Activated gamma-delta T cell treated with Interleukin-2 at 50 U/mL for 16 hours (primary cell): Measurements from ENCODE around the gene GAGE12J.
A peak's percentile ranks its signal among the peaks of the same experiment; 100 is the strongest.
"Not testable (repeated sequence)": the region's sequence is repeated elsewhere in the genome, so short reads cannot be mapped to it uniquely, and the experiment has no call there.

ENCODE experiments used
- DNase-seq: peaks from one replicate; pipeline ENCODE4 v3.0.0-alpha.2; 2020

GAGE12J gene

DNA sequence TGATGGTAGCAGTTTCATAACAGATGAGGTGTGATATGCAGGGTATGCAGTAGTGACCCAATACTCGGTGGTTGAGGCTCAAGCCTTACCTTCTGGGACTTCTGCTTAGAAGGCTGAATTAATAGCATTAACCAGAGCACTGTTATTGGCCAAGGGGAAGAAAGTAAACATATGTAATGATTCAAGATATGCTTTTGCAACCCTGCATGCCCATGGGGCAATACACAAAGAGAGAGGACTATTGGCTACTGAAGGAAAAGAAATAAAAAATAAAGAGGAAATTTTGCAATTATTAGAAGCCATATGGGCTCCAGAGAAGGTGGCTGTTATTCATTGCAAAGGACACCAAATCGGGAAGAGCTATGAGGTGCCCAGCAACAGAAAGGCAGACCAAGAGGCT, 9.7 kb upstream of the GAGE12J start:
- DNase-seq, result no peak

DNA sequence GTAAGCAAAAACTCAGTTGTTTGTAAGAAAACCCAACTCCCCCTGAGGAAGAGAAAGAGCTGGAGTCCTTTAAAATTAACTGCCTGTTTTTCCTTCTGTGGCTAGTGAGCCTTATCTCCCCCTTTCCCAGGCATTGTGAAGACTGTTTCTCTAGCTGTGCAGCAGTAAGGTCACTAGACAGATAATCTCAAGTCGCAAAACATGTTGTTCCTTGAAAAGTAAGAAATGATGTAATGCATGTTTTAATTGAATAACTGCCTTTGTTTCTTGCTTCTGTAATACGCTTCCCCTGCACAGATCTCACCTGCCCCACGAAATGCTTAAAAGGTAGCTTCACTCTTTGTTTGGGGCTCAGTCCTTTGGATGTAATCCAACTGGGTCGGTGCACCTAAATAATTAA, 5.8 kb upstream of the GAGE12J start:
- DNase-seq, result no peak

DNA sequence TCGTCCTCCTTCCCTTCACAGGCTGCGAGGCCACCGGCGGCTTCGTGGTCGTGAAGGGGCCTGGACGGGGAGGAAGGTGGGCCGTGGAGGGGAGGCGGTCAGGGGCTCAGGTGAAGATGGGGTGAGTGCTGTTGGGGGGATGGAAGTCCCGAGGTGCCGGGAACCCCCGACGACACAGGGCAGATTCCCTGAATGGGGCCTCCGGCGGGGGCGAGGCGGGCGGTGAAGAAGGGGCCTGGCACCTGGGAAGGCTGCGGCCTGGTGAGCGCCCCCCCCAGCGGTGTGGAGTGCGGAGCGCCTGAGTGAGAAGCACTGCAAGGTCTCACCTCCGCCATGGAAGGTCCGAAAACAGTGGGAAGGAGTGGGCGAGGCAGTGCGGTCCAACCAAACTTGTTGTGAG, 429 bp downstream of the GAGE12J start:
- not testable (repeated sequence) for DNase-seq

DNA sequence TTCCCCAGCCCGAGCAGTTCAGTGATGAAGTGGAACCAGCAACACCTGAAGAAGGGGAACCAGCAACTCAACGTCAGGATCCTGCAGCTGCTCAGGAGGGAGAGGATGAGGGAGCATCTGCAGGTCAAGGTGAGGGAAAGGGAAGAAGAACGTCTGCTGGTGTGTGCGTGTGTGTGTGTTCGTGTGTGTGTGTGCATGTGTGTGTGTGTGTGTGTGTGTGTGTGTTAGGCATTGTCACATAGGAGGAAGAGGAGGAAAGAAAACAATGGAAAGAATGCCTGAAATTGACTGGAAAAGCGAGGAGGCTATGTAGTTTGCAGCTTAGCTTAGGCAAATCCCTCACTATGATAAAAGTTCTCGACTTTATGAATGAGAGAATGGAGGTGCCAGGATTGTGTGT, 1.9 kb downstream of the GAGE12J start:
- not testable (repeated sequence) for DNase-seq

DNA sequence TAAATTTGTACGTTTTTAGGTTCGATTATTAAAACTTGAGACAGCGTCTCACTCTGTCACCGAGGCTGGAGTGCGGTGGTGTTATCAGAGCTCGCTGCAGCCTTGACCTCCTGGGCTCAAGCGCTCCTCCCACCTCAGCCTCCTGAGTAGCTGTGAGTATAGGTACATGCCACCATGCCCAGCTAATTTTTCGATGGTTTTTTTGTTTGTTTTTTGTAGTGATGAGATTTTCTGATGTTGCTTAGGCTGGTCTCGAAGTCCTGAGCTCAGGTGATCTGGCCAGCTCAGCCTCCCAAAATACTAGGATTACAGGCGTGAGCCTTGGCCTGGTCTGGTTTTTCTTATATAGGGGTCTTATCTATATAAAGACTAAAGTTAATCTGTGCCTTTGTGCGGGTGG, 8.6 kb downstream of the GAGE12J start:
- DNase-seq, result not testable (repeated sequence)

DNA sequence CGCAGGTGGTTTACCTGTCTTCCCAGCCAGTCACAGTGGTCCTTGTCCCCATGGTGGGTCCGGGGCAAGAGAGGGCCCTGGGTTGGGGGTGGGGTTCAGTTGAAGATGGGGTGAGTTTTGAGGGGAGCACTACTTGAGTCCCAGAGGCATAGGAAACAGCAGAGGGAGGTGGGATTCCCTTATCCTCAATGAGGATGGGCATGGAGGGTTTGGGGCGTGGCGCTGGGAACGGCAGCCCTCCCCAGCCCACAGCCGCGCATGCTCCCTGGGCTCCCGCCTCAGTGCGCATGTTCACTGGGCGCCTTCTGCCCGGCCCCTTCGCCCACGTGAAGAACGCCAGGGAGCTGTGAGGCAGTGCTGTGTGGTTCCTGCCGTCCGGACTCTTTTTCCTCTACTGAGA, 9.4 kb downstream of the GAGE12J start, which contains the start of gene GAGE13:
GAGE13 (plus strand) TSS at position 301 of the 400 bp plus-strand sequence. CDS start 1,156 bp downstream, outside the sequence.
- DNase-seq, result not testable (repeated sequence)

DNA sequence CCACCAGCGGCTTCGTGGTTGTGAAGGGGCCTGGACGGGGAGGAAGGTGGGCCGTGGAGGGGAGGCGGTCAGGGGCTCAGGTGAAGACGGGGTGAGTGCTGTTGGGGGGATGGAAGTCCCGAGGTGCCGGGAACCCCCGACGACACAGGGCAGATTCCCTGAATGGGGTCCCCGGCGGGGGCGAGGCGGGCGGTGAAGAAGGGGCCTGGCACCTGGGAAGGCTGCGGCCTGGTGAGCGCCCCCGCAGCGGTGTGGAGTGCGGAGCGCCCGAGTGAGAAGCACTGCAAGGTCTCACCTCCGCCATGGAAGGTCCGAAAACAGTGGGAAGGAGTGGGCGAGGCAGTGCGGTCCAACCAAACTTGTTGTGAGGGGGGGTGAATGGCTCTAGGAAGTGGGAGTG, 10.0 kb downstream of the GAGE12J start:
- peak; percentile 41 for DNase-seq

DNA sequence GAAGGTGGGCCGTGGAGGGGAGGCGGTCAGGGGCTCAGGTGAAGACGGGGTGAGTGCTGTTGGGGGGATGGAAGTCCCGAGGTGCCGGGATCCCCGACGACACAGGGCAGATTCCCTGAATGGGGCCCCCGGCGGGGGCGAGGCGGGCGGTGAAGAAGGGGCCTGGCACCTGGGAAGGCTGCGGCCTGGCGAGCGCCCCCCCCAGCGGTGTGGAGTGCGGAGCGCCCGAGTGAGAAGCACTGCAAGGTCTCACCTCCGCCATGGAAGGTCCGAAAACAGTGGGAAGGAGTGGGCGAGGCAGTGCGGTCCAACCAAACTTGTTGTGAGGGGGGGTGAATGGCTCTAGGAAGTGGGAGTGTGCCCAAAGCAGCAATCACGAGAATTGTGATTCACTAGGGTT, 19.6 kb downstream of the GAGE12J start:
- DNase-seq, result not testable (repeated sequence)

DNA sequence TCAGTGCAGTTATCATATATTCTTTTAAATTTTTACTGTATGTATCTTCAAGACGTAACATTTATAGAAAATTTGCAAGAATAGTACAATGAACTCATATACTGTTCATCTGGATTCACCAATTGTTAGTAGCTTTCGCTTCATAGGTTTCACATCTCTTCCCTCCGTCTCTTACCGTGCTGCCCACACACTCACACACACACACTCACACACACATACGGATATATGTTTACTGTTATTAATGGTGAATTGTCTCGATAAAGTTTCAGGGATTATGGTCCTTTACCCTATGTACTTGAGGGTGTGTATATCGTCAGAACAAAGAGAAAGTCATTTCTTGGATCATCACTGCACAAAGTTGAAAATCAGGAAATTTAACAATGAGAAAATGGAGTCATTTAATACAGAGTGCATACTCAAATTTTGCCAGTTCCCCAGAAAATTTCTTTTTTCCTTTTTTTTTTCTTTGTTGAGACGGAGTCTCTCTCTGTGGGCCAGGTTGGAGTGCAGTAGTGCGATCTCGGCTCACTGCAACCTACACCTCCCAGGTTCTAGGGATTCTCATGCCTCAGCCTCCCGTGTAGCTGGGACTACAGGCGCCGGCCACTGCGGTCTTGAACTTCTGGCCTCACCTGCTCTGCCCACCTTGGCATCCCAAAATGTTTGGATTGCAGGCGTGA, 22.8 kb downstream of the GAGE12J start:
- not testable (repeated sequence) for DNase-seq

DNA sequence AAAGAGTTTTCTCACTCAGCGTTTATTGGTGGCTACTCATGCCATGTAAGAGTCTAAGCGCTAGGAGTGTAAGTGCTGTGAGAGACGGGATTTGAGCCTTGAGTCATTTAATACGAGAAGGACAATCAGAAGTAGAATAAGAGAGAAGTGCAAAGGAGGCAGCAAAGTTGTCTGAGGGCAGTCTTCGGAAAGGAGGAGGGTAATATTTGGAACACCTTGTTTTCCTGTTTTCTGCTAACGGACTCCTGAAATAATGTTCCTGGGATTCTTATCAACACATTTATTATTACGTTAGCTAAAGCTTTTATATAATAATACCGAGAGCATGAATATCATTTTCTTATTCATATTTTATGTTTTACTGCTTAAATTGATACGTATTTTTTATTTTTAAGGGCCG, 23.6 kb downstream of the GAGE12J start:
- DNase-seq, result not testable (repeated sequence)

DNA sequence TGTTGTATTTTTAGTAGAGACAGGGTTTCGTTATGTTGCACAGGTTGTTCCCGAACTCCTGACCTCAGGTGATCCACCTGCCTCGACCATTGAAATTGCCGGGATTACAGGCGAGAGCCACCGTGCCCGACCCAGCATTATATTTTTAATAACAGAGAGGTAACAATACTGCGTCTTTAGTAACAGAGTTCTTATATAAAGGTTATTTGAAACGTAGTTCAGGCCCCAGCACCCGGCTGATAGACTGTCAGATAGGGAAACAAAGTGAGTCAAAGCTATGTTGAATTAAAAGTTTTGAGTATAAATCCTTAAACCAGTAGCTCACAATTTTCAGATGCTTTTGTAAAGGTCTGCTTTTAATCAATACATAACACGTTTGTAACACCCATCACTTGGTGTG, 24.3 kb downstream of the GAGE12J start:
- DNase-seq, result not testable (repeated sequence)
